GM12878 (cell line): Measurements from ENCODE around the gene FRAS1. TPM values are rescaled to one million over a fixed set of nuclear protein-coding genes. Genes with fewer than 3 reads are reported as not detected.

ENCODE experiments used
- ATAC-seq: fragments of 200-7000 bp; cut with Tn5 transposase; 3 replicates; pipeline ENCODE4 v1.9.1; 2020; ENCODE audit warnings: mild to moderate bottlenecking, moderate library complexity
- BruUV-seq: library from RNA; stranded (reverse); fragments of 400-500 nt; replicated peaks from 2 replicates; lab custom pipeline; 2021; lab: Mats Ljungman, UMichigan
- CTCF ChIA-PET: fragments of 300-600 bp; sonication (Branson Sonifier 250); formaldehyde crosslinking; extraction: SDS; loops from one replicate; lab custom pipeline; 2021; ENCODE audit warnings: inconsistent platforms; lab: Yijun Ruan, JAX
- POLR2A ChIA-PET: fragments of 350-600 bp; formaldehyde crosslinking; extraction: SDS; loops from one replicate; lab custom pipeline; 2021; ENCODE audit warnings: inconsistent platforms; lab: Charles Lee
- RAD21 ChIA-PET: fragments of 300-600 bp; sonication (Branson Sonifier 250); formaldehyde crosslinking; loops from one replicate; lab custom pipeline; 2023; ENCODE audit warnings: antibody characterized with exemption; ENCODE audit not compliant: unreplicated experiment; lab: Charles Lee
- SMC1A ChIA-PET: fragments of 300-600 bp; sonication (Branson Sonifier 250); formaldehyde crosslinking; loops from one replicate; lab custom pipeline; 2023; ENCODE audit not compliant: unreplicated experiment, uncharacterized antibody; lab: Charles Lee
- DNase-seq: peaks from one replicate; pipeline ENCODE4 v3.0.0-alpha.2; 2011; ENCODE audit warnings: low read depth, low spot score
- FAIRE-seq: peaks from 3 replicates; lab custom pipeline; 2011; peaks lifted over from hg19 to GRCh38; lab: Jason Lieb, UNC
- H2AFZ ChIP-seq: 2 replicates; pipeline ENCODE4 v1.6.0; 2011; ENCODE audit warnings: low read depth, low read length, control low read depth; ENCODE audit not compliant: control insufficient read depth
- H3K27ac ChIP-seq: 2 replicates; pipeline ENCODE4 v1.5.1; 2011; ENCODE audit warnings: control low read depth; ENCODE audit not compliant: control insufficient read depth, insufficient read depth
- H3K27me3 ChIP-seq, 2 experiments: replicated peaks in 1 of 2; 2 replicates each; pipeline versions ENCODE4 v1.6.0 to v1.6.1; 2011; ENCODE audit warnings: low read length in 1 of 2; ENCODE audit not compliant: control insufficient read depth in 2 of 2, insufficient read depth in 2 of 2
- H3K36me3 ChIP-seq, 2 experiments: 2 replicates each; pipeline ENCODE4 v1.5.1; 2011; ENCODE audit warnings: low read length in 1 of 2; ENCODE audit not compliant: control insufficient read depth in 2 of 2, insufficient read depth in 2 of 2
- H3K4me1 ChIP-seq: 2 replicates; pipeline ENCODE4 v1.6.1; 2011; ENCODE audit warnings: mild to moderate bottlenecking, low read length, moderate library complexity, mixed read lengths; ENCODE audit not compliant: control insufficient read depth, insufficient read depth
- H3K4me2 ChIP-seq: 2 replicates; pipeline ENCODE4 v1.6.0; 2011; ENCODE audit warnings: control low read depth; ENCODE audit not compliant: control insufficient read depth, insufficient read depth
- H3K4me3 ChIP-seq: fragments of 200-600 bp; sonication (generic); 2 replicates; pipeline ENCODE4 v1.5.1; 2016
- H3K79me2 ChIP-seq: 2 replicates; pipeline ENCODE4 v1.6.0; 2011; ENCODE audit warnings: low read length; ENCODE audit not compliant: control insufficient read depth, insufficient read depth
- H3K9ac ChIP-seq: 2 replicates; pipeline ENCODE4 v1.8.0; 2011; ENCODE audit warnings: low read length, control low read depth, mixed read lengths; ENCODE audit not compliant: control insufficient read depth, insufficient read depth
- H3K9me3 ChIP-seq: replicated peaks from 3 replicates; pipeline ENCODE4 v1.5.1; 2011; ENCODE audit warnings: mild to moderate bottlenecking, low read length; ENCODE audit not compliant: control insufficient read depth, insufficient read depth
- H4K20me1 ChIP-seq: 2 replicates; pipeline ENCODE4 v1.6.0; 2011; ENCODE audit not compliant: control insufficient read depth, insufficient read depth
- ATF3 ChIP-seq: IDR thresholded peaks from 2 replicates; pipeline ENCODE4 v1.6.1; 2011; ENCODE audit warnings: low read depth, mild to moderate bottlenecking, low read length, moderate library complexity, borderline replicate concordance; ENCODE audit errors: extremely low read depth
- CBX3 ChIP-seq: fragments of 200-600 bp; sonication (generic); IDR thresholded peaks from 2 replicates; pipeline ENCODE4 v1.6.1; 2016; ENCODE audit warnings: low read depth, borderline replicate concordance
- CHD2 ChIP-seq: IDR thresholded peaks from 2 replicates; pipeline ENCODE4 v1.6.1; 2011; ENCODE audit warnings: low read depth, low read length, improper control_type of control experiment, borderline replicate concordance
- CHD4 ChIP-seq: fragments of 200-600 bp; sonication (generic); IDR thresholded peaks from 2 replicates; pipeline ENCODE4 v1.6.1; 2016; ENCODE audit warnings: mild to moderate bottlenecking
- CREB1 ChIP-seq: IDR thresholded peaks from 2 replicates; pipeline ENCODE4 v1.6.1; 2012; ENCODE audit warnings: low read depth, mild to moderate bottlenecking, inconsistent platforms
- FOXM1 ChIP-seq: IDR thresholded peaks from 2 replicates; pipeline ENCODE4 v1.6.1; 2012; ENCODE audit warnings: low read depth, mild to moderate bottlenecking, inconsistent platforms, low read length, moderate library complexity
- KDM1A ChIP-seq: fragments of 200-600 bp; sonication (generic); IDR thresholded peaks from 2 replicates; pipeline ENCODE4 v1.6.1; 2016; ENCODE audit warnings: borderline replicate concordance
- PAX5 ChIP-seq: IDR thresholded peaks from 2 replicates; pipeline ENCODE4 v1.6.1; 2011; ENCODE audit warnings: low read depth, low read length, borderline replicate concordance
- RB1 ChIP-seq: fragments of 450-650 bp; formaldehyde crosslinking; IDR thresholded peaks from 2 replicates; pipeline ENCODE4 v1.6.1; 2017; ENCODE audit warnings: mild to moderate bottlenecking, borderline replicate concordance
- RFX5 ChIP-seq: IDR thresholded peaks from 2 replicates; pipeline ENCODE4 v1.6.1; 2011; ENCODE audit warnings: low read depth, low read length, improper control_type of control experiment
- in situ Hi-C: fragments of 300-500 bp; cut with MboI; formaldehyde crosslinking; loops from 9 replicates; pipeline ENCODE4 v1.14.3; 2018; ENCODE audit warnings: mixed read lengths
- intact Hi-C: fragments of 100-400 bp; cut with micrococcal nuclease; formaldehyde crosslinking; loops from one replicate; pipeline ENCODE4 v1.14.2; 2022; ENCODE audit not compliant: unreplicated experiment
- polyA plus RNA-seq, 11 experiments: library from polyadenylated mRNA; depleted of rRNA in 4 of 11; unstranded in 6 of 11; stranded (reverse) in 5 of 11; fragments of >200 nt; fragmentation: Nextera tagmentation in 4 of 11; fragmentation: Illumina TruSeq in 1 of 11; extraction: Ambion mirVana in 4 of 11; extraction: Trizol in 1 of 11; gene quantifications; 1 replicate in 1 of 11; 2 replicates in 10 of 11; pipeline versions ENCODE4 v1.2.1 to v1.2.3, GENCODE V29; 2011 to 2016; ENCODE audit warnings: inconsistent platforms in 2 of 11, missing spikeins in 2 of 11, low read depth in 1 of 11
- total RNA-seq, 4 experiments: library from RNA; depleted of rRNA in 3 of 4; stranded (reverse); fragments of >200 nt in 3 of 4; fragmentation: Illumina TruSeq in 1 of 4; extraction: Trizol in 1 of 4; gene quantifications; 2 replicates each; pipeline versions ENCODE4 v1.2.1 to v1.2.3, GENCODE V29; 2013 to 2021

FRAS1 gene
- total and polyA plus RNA-seq, 10 of the 15 experiments (the other 5 are each of a cell fraction or from before 2014, with no cell fraction given): 0.08 to 11.7 (median 0.20) TPM

- no peaks in the 10 kb centered on the region for H3K36me3 ChIP-seq
- ChIA-PET CTCF (interaction anchor here (0.6 to 1.3 kb wide), 4 partner anchors 10 to 934 kb away, joined by 3 to 4 read pairs (median 3); partner anchors contain the start of gene FRAS1), POLR2A (no interaction called here), SMC1A (interaction anchor here (1.7 kb wide), 1 partner anchor 12 kb away, joined by 4 read pairs; no protein-coding TSS in a partner anchor), RAD21 (no interaction called here)
- H3K4me1 ChIP-seq: no peaks in the 10 kb centered on the region
- TF ChIP-seq ATF3 (no peak), CREB1 (no peak), RFX5 (no peak), PAX5 (no peak), CBX3 (no peak), RB1 (no peak), FOXM1 (no peak), CHD4 (no peak), CHD2 (no peak), KDM1A (no peak)
- intact Hi-C loops: no loop called here
- H3K79me2 ChIP-seq: no peaks in the 10 kb centered on the region
- in situ Hi-C loops: no loop called here
- ATAC-seq (no peak), FAIRE-seq (no peak), DNase-seq (no peak)
- no peak overlapping the region for H2AFZ ChIP-seq
- no peak overlapping the region for H3K27ac ChIP-seq
- H3K4me2 ChIP-seq: no peak overlapping the region
- H3K4me3 ChIP-seq: no peak overlapping the region
- no peaks in the 10 kb centered on the region for H4K20me1 ChIP-seq
- no TSS peak for BruUV-seq
- H3K27me3 ChIP-seq: no peaks in the 10 kb centered on the region
- H3K9me3 ChIP-seq: no peaks in the 10 kb centered on the region
- no peak overlapping the region for H3K9ac ChIP-seq
Measured at GRCh38 chr4:78019414-78019813, 37.7 kb upstream of the FRAS1 start.
